ENCODE results near the gene GABRB2.
A peak's percentile ranks its signal among the peaks of the same experiment; 100 is the strongest.

GABRB2 gene

GRCh38 chr5:161431963-161432362 lies 114.6 kb downstream of the GABRB2 start:
- H3K4me3 ChIP-seq (ENCODE audit: low read length) = no peak overlapping the region
- TF ChIP-seq, protein P1, sequence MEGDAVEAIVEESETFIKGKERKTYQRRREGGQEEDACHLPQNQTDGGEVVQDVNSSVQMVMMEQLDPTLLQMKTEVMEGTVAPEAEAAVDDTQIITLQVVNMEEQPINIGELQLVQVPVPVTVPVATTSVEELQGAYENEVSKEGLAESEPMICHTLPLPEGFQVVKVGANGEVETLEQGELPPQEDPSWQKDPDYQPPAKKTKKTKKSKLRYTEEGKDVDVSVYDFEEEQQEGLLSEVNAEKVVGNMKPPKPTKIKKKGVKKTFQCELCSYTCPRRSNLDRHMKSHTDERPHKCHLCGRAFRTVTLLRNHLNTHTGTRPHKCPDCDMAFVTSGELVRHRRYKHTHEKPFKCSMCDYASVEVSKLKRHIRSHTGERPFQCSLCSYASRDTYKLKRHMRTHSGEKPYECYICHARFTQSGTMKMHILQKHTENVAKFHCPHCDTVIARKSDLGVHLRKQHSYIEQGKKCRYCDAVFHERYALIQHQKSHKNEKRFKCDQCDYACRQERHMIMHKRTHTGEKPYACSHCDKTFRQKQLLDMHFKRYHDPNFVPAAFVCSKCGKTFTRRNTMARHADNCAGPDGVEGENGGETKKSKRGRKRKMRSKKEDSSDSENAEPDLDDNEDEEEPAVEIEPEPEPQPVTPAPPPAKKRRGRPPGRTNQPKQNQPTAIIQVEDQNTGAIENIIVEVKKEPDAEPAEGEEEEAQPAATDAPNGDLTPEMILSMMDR (IDR thresholded peaks at IDR 0.05; ENCODE audit: insufficient read depth, low read depth, low read length, missing control alignments) = no peak
- DNase-seq (ENCODE audit: low read depth) = no peak

- TF ChIP-seq, protein P1 (IDR thresholded peaks at IDR 0.05; ENCODE audit: insufficient read depth, low read depth, low read length, missing control alignments) = no peak
- no peak for DNase-seq (ENCODE audit: low read depth)
- H3K4me3 ChIP-seq (ENCODE audit: low read length) = no peak overlapping the region
These were observed 125.5 kb downstream of the GABRB2 start for GRCh38 chr5:161421067-161421466.

GRCh38 chr5:161420521-161420920 lies 126.0 kb downstream of the GABRB2 start:
- TF ChIP-seq, protein P1 (IDR thresholded peaks at IDR 0.05; ENCODE audit: insufficient read depth, low read depth, low read length, missing control alignments) = no peak
- no peak for DNase-seq (ENCODE audit: low read depth)
- H3K4me3 ChIP-seq (ENCODE audit: low read length) = no peak overlapping the region

DNA sequence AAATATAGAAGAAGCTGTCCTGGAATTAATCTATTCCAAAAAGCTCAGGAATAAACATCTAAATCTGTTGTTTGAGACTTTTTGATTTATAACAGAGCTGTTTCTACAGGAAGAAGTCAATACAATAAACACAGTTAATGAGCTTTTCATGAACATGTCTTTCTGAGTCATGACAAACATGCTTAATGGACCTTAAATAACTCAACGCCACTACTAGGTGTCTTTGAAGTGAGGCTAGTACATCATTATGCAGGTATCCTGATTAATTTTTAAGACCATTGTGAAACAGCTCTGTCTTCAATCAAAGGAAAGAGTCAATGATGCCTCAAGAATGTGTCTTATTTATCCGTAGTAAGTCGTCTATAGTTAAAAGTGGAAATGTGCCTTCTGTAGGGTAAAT lies 131.6 kb downstream of the GABRB2 start:
- no peak for DNase-seq (ENCODE audit: low read depth)
- TF ChIP-seq, protein P1 (IDR thresholded peaks at IDR 0.05; ENCODE audit: insufficient read depth, low read depth, low read length, missing control alignments) = no peak
- H3K4me3 ChIP-seq (ENCODE audit: low read length) = no peak overlapping the region

- DNase-seq (ENCODE audit: low read depth) = peak; percentile 31
- no peak overlapping the region for H3K4me3 ChIP-seq (ENCODE audit: low read length)
- TF ChIP-seq, protein P1 (IDR thresholded peaks at IDR 0.05; ENCODE audit: insufficient read depth, low read depth, low read length, missing control alignments) = no peak
These were observed 132.5 kb downstream of the GABRB2 start for GRCh38 chr5:161414037-161414436.

DNA sequence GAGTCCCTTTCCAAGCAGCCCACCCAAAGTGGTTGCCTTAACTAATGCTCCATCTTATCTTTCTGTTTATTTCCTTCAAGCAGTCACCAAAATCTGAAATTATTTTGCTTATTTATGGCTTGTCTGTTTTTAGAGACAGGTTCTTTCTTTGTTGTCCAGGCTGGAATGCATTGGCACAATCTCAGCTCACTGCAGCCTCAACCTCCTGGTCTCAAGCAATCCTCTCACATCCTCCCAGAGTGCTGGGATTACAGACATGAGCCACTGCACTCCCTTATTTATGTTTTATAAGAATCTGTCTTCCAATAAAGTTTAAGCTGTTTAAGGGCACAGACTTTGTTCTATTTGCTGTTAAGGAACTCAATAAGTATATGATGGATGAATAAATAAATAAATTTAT lies 133.7 kb downstream of the GABRB2 start:
- no peak overlapping the region for H3K4me3 ChIP-seq (ENCODE audit: low read length)
- no peak for DNase-seq (ENCODE audit: low read depth)
- TF ChIP-seq, protein P1 (IDR thresholded peaks at IDR 0.05; ENCODE audit: insufficient read depth, low read depth, low read length, missing control alignments) = no peak

DNA sequence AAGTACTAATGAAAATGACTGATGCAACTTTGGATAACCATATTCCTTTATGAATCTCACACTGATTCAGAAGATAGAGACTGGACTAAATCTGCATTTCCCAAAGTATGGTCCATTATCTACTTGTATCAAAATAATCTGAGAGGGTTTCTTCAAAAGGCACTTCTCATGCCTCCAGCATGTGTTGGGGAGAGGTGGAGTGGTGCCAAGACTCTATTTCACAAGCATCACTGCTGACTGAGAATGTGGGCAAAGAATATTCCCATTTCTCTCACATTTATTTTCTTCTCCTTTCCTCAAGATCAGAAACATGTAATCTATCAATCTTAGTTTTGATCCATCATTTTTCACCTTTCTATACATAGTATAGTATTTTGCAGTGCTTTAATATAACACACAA lies 135.4 kb downstream of the GABRB2 start:
- TF ChIP-seq, protein P1 (IDR thresholded peaks at IDR 0.05; ENCODE audit: insufficient read depth, low read depth, low read length, missing control alignments) = no peak
- H3K4me3 ChIP-seq (ENCODE audit: low read length) = no peak overlapping the region
- no peak for DNase-seq (ENCODE audit: low read depth)

Measured in epithelial cell of esophagus (primary cell).